SK-N-SH (cell line): ENCODE data around the gene BACE2. TPM values are rescaled to one million over a fixed set of nuclear protein-coding genes. Genes with fewer than 3 reads are reported as not detected.

ENCODE experiments used
- CTCF ChIA-PET: fragments of 300-600, 350-600 bp; formaldehyde crosslinking; extraction: SDS; loops from one replicate; lab custom pipeline; 2021; lab: Yijun Ruan, JAX
- POLR2A ChIA-PET: fragments of 350-600 bp; sonication (Branson Sonifier 250); formaldehyde crosslinking; extraction: SDS; loops from one replicate; lab custom pipeline; 2020; ENCODE audit warnings: antibody characterized with exemption, inconsistent platforms; lab: Yijun Ruan, JAX
- DNase-seq: peaks from one replicate; pipeline ENCODE4 v3.0.0; 2012
- H2AFZ ChIP-seq: fragments of 200-600 bp; sonication (generic); 2 replicates; pipeline ENCODE4 v1.8.1; 2016; ENCODE audit warnings: antibody characterized with exemption, mild to moderate bottlenecking, low read depth
- H3F3A ChIP-seq: fragments of 200-600 bp; sonication (generic); replicated peaks from 2 replicates; pipeline ENCODE3; 2016; ENCODE audit warnings: antibody characterized with exemption, mild to moderate bottlenecking; ENCODE audit not compliant: insufficient read depth
- H3K27ac ChIP-seq, 2 experiments: fragments of 200-500 bp in 1 of 2; fragments of 200-600 bp in 1 of 2; sonication (Bioruptor generic) in 1 of 2; sonication (generic), shearing (Covaris generic) in 1 of 2; 2 replicates each; pipeline versions ENCODE4 v1.5.1 to v1.6.1; 2014 to 2016; ENCODE audit warnings: low read depth in 2 of 2, inconsistent platforms in 1 of 2, low read length in 1 of 2, mild to moderate bottlenecking in 1 of 2, mixed read lengths in 1 of 2
- H3K27me3 ChIP-seq: fragments of 200-600 bp; sonication (generic), shearing (Covaris generic); 2 replicates; pipeline ENCODE4 v1.6.1; 2016; ENCODE audit warnings: mixed run types; ENCODE audit not compliant: insufficient read depth
- H3K36me3 ChIP-seq, 2 experiments: fragments of 200-500 bp in 1 of 2; fragments of 200-600 bp in 1 of 2; sonication (Bioruptor generic) in 1 of 2; sonication (generic) in 1 of 2; replicated peaks in 1 of 2; 2 replicates each; pipeline versions ENCODE3 to v1.5.1; 2014 to 2016; ENCODE audit warnings: low read length in 1 of 2, mild to moderate bottlenecking in 1 of 2; ENCODE audit not compliant: insufficient read depth in 2 of 2, control insufficient read depth in 1 of 2
- H3K4me1 ChIP-seq, 2 experiments: fragments of 200-500 bp in 1 of 2; fragments of 200-600 bp in 1 of 2; sonication (Bioruptor generic) in 1 of 2; sonication (generic), shearing (Covaris generic) in 1 of 2; 2 replicates each; pipeline versions ENCODE4 v1.5.1 to v1.6.1; 2014 to 2016; ENCODE audit warnings: low read depth in 1 of 2, low read length in 1 of 2, mixed run types in 1 of 2; ENCODE audit not compliant: insufficient read depth in 2 of 2, control insufficient read depth in 1 of 2
- H3K4me2 ChIP-seq: fragments of 200-600 bp; sonication (generic), shearing (Covaris generic); 2 replicates; pipeline ENCODE4 v1.6.1; 2017; ENCODE audit warnings: mixed run types
- H3K4me3 ChIP-seq, 2 experiments: fragments of 200-500 bp in 1 of 2; fragments of 200-600 bp in 1 of 2; sonication (Bioruptor generic) in 1 of 2; sonication (generic), shearing (Covaris generic) in 1 of 2; 2 replicates each; pipeline versions ENCODE4 v1.5.1 to v1.8.1; 2014 to 2016; ENCODE audit warnings: low read depth in 2 of 2, inconsistent platforms in 1 of 2, low read length in 1 of 2, mild to moderate bottlenecking in 1 of 2, mixed read lengths in 1 of 2, moderate library complexity in 1 of 2
- H3K79me2 ChIP-seq: fragments of 200-600 bp; sonication (generic); 2 replicates; pipeline ENCODE4 v1.8.1; 2017; ENCODE audit warnings: mild to moderate bottlenecking; ENCODE audit not compliant: insufficient read depth
- H3K9ac ChIP-seq: fragments of 200-600 bp; sonication (generic); 2 replicates; pipeline ENCODE4 v1.6.1; 2017; ENCODE audit warnings: mixed run types
- H3K9me2 ChIP-seq: fragments of 200-600 bp; sonication (generic); 2 replicates; pipeline ENCODE4 v1.6.1; 2017; ENCODE audit warnings: mixed run types
- H3K9me3 ChIP-seq: fragments of 200-600 bp; sonication (generic); 2 replicates; pipeline ENCODE4 v1.6.1; 2017; ENCODE audit warnings: mixed run types, mild to moderate bottlenecking, moderate library complexity
- H4K20me1 ChIP-seq: fragments of 200-600 bp; sonication (generic); 2 replicates; pipeline ENCODE4 v1.6.1; 2017; ENCODE audit warnings: mild to moderate bottlenecking, mixed run types; ENCODE audit not compliant: insufficient read depth
- CHD2 ChIP-seq: fragments of 150-350 bp; IDR thresholded peaks from 2 replicates; pipeline ENCODE4 v1.6.1; 2018; ENCODE audit warnings: low read length; ENCODE audit not compliant: partially characterized antibody
- ELF1 ChIP-seq: IDR thresholded peaks from 2 replicates; pipeline ENCODE4 v1.4.0; 2012
- EZH2phosphoT487 ChIP-seq: fragments of 200-600 bp; sonication (generic); IDR thresholded peaks from 2 replicates; pipeline ENCODE4 v1.6.1; 2017; ENCODE audit warnings: low read depth, mixed run types, mild to moderate bottlenecking, antibody characterized with exemption, moderate library complexity, borderline replicate concordance
- FOXJ3 ChIP-seq: sonication (generic); formaldehyde crosslinking; IDR thresholded peaks from 2 replicates; pipeline ENCODE4 v1.5.1; 2020; ENCODE audit warnings: mild to moderate bottlenecking, missing genetic modification reagents
- FOXM1 ChIP-seq: IDR thresholded peaks from 2 replicates; pipeline ENCODE4 v1.4.0; 2012; ENCODE audit warnings: low read depth, mild to moderate bottlenecking
- GABPA ChIP-seq: IDR thresholded peaks from 2 replicates; pipeline ENCODE4 v1.4.0; 2012; ENCODE audit warnings: low read depth, mild to moderate bottlenecking
- GATA2 ChIP-seq: sonication (generic); formaldehyde crosslinking; IDR thresholded peaks from 2 replicates; pipeline ENCODE4 v1.5.0; 2020; ENCODE audit warnings: mild to moderate bottlenecking, missing genetic modification reagents
- JUND ChIP-seq: IDR thresholded peaks from 2 replicates; pipeline ENCODE4 v1.4.0; 2012
- NFIC ChIP-seq: IDR thresholded peaks from 2 replicates; pipeline ENCODE4 v1.4.0; 2012; ENCODE audit warnings: borderline replicate concordance
- NRF1 ChIP-seq: IDR thresholded peaks from 2 replicates; pipeline ENCODE4 v1.6.1; 2012; ENCODE audit warnings: low read depth, mild to moderate bottlenecking, low read length
- RAD21 ChIP-seq: IDR thresholded peaks from 2 replicates; pipeline ENCODE4 v1.6.1; 2012; ENCODE audit warnings: mild to moderate bottlenecking, low read length
- RCOR1 ChIP-seq: fragments of 150-350 bp; IDR thresholded peaks from 2 replicates; pipeline ENCODE4 v1.6.1; 2017; ENCODE audit warnings: antibody characterized with exemption, low read length
- RFX5 ChIP-seq: IDR thresholded peaks from 2 replicates; pipeline ENCODE4 v1.6.1; 2012; ENCODE audit warnings: mild to moderate bottlenecking, improper control_type of control experiment, low read length
- RXRA ChIP-seq: IDR thresholded peaks from 2 replicates; pipeline ENCODE4 v1.4.0; 2012; ENCODE audit warnings: low read depth, mild to moderate bottlenecking, borderline replicate concordance
- SIN3A ChIP-seq: IDR thresholded peaks from 2 replicates; pipeline ENCODE4 v1.6.1; 2012; ENCODE audit warnings: low read depth, mild to moderate bottlenecking, low read length, moderate library complexity, borderline replicate concordance
- SMC3 ChIP-seq: IDR thresholded peaks from 2 replicates; pipeline ENCODE4 v1.6.1; 2012; ENCODE audit warnings: low read depth, low read length, improper control_type of control experiment
- USF2 ChIP-seq: fragments of 150-350 bp; IDR thresholded peaks from 2 replicates; pipeline ENCODE4 v1.6.1; 2017; ENCODE audit warnings: antibody characterized with exemption, low read length, low read depth, borderline replicate concordance
- YY1 ChIP-seq: IDR thresholded peaks from 2 replicates; pipeline ENCODE4 v1.4.0; 2012; ENCODE audit warnings: low read depth, mild to moderate bottlenecking
- WGBS: methylation state at CpG from one replicate; pipeline ENCODE4 v1.1.6; 2017; ENCODE audit warnings: low lambda C conversion rate; 5-methylcytosine and 5-hydroxymethylcytosine counted together
- polyA plus RNA-seq, 3 experiments: library from polyadenylated mRNA; depleted of rRNA; stranded (reverse); fragments of >200 nt; gene quantifications; 2 replicates each; pipeline ENCODE4 v1.2.3, GENCODE V29; 2012
- TF ChIP-seq, protein P1 (sequence below): IDR thresholded peaks from 2 replicates; pipeline ENCODE4 v1.4.0; 2012; ENCODE audit warnings: low read depth
- TF ChIP-seq, protein P2 (sequence below): fragments of 200-600 bp; sonication (generic); IDR thresholded peaks from 2 replicates; pipeline ENCODE4 v1.6.1; 2017; ENCODE audit warnings: antibody characterized with exemption, mild to moderate bottlenecking, moderate library complexity
- TF ChIP-seq, protein P3 (sequence below): IDR thresholded peaks from 2 replicates; pipeline ENCODE4; 2012

Gene BACE2
- polyA plus RNA-seq, 1 of the 3 experiments (the other 2 are of a cell fraction) = 23.4 TPM

DNA sequence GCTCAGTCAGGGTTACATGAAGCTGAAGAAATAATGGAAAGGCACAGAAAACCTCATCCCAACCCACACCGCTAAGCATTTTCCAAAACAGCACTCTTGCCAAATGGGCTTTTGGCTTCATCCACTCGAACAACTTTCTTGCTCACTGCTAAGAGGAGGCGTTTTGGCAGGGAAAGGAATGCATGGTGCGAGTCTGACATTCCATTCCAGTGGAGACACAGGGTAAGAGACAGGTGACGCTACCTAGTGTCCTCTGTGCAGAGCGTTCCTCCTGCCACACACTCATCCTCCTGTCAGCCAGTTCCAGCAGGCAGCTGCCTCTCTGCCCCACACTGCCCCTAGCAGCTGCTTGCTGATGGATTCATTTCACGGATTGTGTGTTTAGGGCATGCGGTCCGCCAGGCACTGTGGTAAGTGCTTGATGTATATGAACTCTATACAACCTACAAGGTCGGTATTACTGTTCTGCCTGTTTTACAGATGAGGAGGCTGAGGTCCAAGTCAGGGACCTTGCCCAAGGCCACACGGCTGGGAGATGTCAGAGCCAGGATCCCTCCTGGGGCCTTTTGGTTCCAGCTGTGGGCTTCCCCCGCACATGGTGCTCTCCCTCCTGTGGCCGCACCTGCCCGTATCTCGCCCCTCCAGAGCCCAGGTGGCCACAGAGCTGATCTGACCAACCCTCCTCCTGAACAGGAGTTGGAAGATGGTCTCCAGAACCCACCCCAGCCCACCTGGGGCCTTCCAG lies 25.7 kb upstream of the BACE2 start:
- Histone ChIP-seq H3F3A (no peaks in the 10 kb centered on the region), H3K9me3 (no peaks in the 10 kb centered on the region), H3K4me2 (no peak overlapping the region), H3K9ac (no peak overlapping the region), H3K27ac (no peak overlapping the region), H3K4me1 (no peaks in the 10 kb centered on the region), H3K4me3 (no peak overlapping the region), H3K27me3 (no peaks in the 10 kb centered on the region), H2AFZ (no peak overlapping the region), H3K36me3 (no peaks in the 10 kb centered on the region), H4K20me1 (no peaks in the 10 kb centered on the region), H3K9me2 (no peaks in the 10 kb centered on the region), H3K79me2 (no peaks in the 10 kb centered on the region)
- no peak for DNase-seq
- 22% methylated on average over 10 of the region's 15 CpGs for WGBS
- ChIA-PET POLR2A (no interaction called here), CTCF (interaction anchor here (1.1 kb wide), 1 partner anchor 141 kb away, joined by 3 read pairs; no protein-coding TSS in a partner anchor)
- TF ChIP-seq SMC3 (no peak), RCOR1 (no peak), CHD2 (no peak), SIN3A (no peak), EZH2phosphoT487 (no peak), YY1 (no peak), RFX5 (no peak), JUND (no peak), RXRA (no peak), NRF1 (no peak), GATA2 (CRISPR knock-in tag) (no peak), FOXJ3 (CRISPR knock-in tag) (no peak), ELF1 (no peak)
- TF ChIP-seq, protein P1, sequence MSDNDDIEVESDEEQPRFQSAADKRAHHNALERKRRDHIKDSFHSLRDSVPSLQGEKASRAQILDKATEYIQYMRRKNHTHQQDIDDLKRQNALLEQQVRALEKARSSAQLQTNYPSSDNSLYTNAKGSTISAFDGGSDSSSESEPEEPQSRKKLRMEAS = no peak

DNA sequence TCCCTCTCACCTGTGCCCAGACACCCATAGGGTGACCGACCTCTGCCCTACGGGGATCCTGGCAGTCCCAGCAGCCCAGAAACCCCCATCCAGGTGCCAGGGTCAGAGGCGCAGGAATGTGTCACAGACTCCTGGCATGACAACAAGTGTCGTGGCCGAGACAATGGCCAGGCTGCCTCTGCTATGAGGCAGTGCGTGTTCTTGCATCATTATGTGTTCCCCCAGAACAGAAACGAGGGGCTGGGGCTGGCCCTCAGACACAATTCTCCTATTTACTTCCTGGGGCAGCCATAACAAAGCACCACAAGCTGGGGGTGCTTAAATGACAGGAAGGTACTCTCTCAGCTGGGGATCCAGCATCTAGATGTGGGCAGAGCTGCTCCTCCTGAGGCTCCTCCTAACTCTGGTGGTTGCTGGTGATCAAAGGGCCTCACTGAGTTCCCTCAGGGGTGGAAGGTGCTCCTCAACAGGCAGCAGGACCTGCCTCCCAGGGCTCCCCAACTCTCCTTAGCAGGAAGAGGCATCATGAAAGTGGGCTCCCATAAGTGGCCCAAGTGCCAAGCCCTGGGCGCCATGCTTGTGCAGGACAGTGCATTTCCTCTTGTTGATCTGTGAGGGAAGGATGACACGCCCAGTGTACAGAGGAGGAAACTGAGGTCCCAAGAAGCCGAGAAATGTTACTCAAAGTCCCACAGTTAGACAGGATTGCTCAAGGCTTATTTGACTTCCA lies 24.2 kb upstream of the BACE2 start:
- no peak overlapping the region for H3K27ac ChIP-seq
- DNase-seq = no peak
- no peak overlapping the region for H3K9ac ChIP-seq
- H3K4me3 ChIP-seq = no peak overlapping the region
- H4K20me1 ChIP-seq = no peaks in the 10 kb centered on the region
- CTCF ChIA-PET = interaction anchor here (1.1 kb wide), 1 partner anchor 139 kb away, joined by 3 read pairs; no protein-coding TSS in a partner anchor
- no peaks in the 10 kb centered on the region for H3K4me1 ChIP-seq
- no peaks in the 10 kb centered on the region for H3K79me2 ChIP-seq
- H3F3A ChIP-seq = no peaks in the 10 kb centered on the region
- H3K9me3 ChIP-seq = no peaks in the 10 kb centered on the region
- 21% methylated on average over 10 of the region's 10 CpGs for WGBS
- no peak for TF ChIP-seq YY1
- TF ChIP-seq, protein P2, sequence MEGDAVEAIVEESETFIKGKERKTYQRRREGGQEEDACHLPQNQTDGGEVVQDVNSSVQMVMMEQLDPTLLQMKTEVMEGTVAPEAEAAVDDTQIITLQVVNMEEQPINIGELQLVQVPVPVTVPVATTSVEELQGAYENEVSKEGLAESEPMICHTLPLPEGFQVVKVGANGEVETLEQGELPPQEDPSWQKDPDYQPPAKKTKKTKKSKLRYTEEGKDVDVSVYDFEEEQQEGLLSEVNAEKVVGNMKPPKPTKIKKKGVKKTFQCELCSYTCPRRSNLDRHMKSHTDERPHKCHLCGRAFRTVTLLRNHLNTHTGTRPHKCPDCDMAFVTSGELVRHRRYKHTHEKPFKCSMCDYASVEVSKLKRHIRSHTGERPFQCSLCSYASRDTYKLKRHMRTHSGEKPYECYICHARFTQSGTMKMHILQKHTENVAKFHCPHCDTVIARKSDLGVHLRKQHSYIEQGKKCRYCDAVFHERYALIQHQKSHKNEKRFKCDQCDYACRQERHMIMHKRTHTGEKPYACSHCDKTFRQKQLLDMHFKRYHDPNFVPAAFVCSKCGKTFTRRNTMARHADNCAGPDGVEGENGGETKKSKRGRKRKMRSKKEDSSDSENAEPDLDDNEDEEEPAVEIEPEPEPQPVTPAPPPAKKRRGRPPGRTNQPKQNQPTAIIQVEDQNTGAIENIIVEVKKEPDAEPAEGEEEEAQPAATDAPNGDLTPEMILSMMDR = no peak
- no peak for TF ChIP-seq GABPA
- TF ChIP-seq FOXM1 = no peak
- TF ChIP-seq FOXJ3 (CRISPR knock-in tag) = no peak
- no peak for TF ChIP-seq SIN3A
- TF ChIP-seq RFX5 = no peak
- no peak for TF ChIP-seq USF2
- no peak for TF ChIP-seq EZH2phosphoT487
- TF ChIP-seq, protein P3, sequence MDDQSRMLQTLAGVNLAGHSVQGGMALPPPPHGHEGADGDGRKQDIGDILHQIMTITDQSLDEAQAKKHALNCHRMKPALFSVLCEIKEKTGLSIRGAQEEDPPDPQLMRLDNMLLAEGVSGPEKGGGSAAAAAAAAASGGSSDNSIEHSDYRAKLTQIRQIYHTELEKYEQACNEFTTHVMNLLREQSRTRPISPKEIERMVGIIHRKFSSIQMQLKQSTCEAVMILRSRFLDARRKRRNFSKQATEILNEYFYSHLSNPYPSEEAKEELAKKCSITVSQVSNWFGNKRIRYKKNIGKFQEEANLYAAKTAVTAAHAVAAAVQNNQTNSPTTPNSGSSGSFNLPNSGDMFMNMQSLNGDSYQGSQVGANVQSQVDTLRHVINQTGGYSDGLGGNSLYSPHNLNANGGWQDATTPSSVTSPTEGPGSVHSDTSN = no peak
- TF ChIP-seq RXRA = no peak
- no peak for TF ChIP-seq RAD21
- TF ChIP-seq NFIC = no peak
- TF ChIP-seq, all 33 proteins: peak for 0
- POLR2A ChIA-PET = no interaction called here
- Histone ChIP-seq H3K4me2 (no peak overlapping the region), H3K9me2 (no peaks in the 10 kb centered on the region), H3K36me3 (no peaks in the 10 kb centered on the region), H3K27me3 (no peaks in the 10 kb centered on the region), H2AFZ (no peak overlapping the region)
